HG03439 (cell line): ENCODE measurements around the gene IQSEC1.

Source experiments
- ATAC-seq: cut with Tn5 transposase; IDR thresholded peaks from one replicate; pipeline ENCODE4 v1.9.1; 2021; ENCODE audit warnings: mild to moderate bottlenecking, moderate library complexity; ENCODE audit not compliant: unreplicated experiment

The IQSEC1 gene

GRCh38 chr3:13005301-13005700 lies 67.9 kb downstream of the IQSEC1 start:
- ATAC-seq = no peak

- no peak for ATAC-seq
Measured at GRCh38 chr3:13004376-13004775, 68.9 kb downstream of the IQSEC1 start.

GRCh38 chr3:13003608-13004007 lies 69.6 kb downstream of the IQSEC1 start:
- no peak for ATAC-seq

- ATAC-seq = peak; percentile 60
Measured at GRCh38 chr3:13002398-13003124, 70.7 kb downstream of the IQSEC1 start.

- ATAC-seq = no peak
Measured at GRCh38 chr3:12999147-13000140, 73.8 kb downstream of the IQSEC1 start.

- ATAC-seq = no peak
Measured at GRCh38 chr3:12998648-12999047, 74.6 kb downstream of the IQSEC1 start.

GRCh38 chr3:12997387-12997786 lies 75.8 kb downstream of the IQSEC1 start:
- ATAC-seq = no peak

GRCh38 chr3:12996181-12996506 lies 77.1 kb downstream of the IQSEC1 start:
- ATAC-seq = no peak

- peak; percentile 2 for ATAC-seq
Measured at GRCh38 chr3:12995389-12996180, 77.6 kb downstream of the IQSEC1 start.

- peak; percentile 69 for ATAC-seq
Measured at GRCh38 chr3:12994607-12995388, 78.4 kb downstream of the IQSEC1 start.

GRCh38 chr3:12994357-12994606 lies 78.9 kb downstream of the IQSEC1 start:
- peak; percentile 33 for ATAC-seq

GRCh38 chr3:12993517-12994356 lies 79.5 kb downstream of the IQSEC1 start:
- ATAC-seq = peak; percentile 20

- no peak for ATAC-seq
Measured at GRCh38 chr3:12992629-12993516, 80.4 kb downstream of the IQSEC1 start.

GRCh38 chr3:12991861-12992281 lies 81.4 kb downstream of the IQSEC1 start:
- ATAC-seq = no peak

- ATAC-seq = no peak
Measured at GRCh38 chr3:12991481-12991837, 81.8 kb downstream of the IQSEC1 start.

- ATAC-seq = no peak
Measured at GRCh38 chr3:12990781-12991480, 82.3 kb downstream of the IQSEC1 start.

GRCh38 chr3:12990306-12990705 lies 82.9 kb downstream of the IQSEC1 start:
- ATAC-seq = no peak

- no peak for ATAC-seq
Measured at GRCh38 chr3:12988728-12989454, 84.3 kb downstream of the IQSEC1 start.
